Measurements from ENCODE around the gene THSD7A. TPM values are rescaled to one million over a fixed set of nuclear protein-coding genes. Genes with fewer than 3 reads are reported as not detected.

The THSD7A gene
- total RNA-seq, 1 donor from 2014 or later, result 1.0 TPM

DNA sequence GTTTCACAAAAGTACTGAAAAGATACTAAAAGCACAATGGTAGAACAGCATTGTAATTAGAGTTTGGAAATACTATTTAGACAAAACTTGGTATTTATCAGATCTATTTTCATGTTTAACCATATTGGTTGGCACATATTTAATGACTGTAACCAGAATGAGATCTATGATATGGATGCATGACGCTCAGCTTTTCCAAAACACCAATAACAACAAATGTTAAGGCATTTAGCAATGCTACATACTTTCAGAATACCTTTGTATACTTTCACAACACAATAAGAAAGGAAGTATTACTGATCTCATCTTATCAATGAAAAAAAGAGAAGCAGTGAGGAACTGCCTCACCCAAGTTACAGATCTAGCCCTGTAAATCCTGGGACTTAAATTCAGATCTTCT lies 74.8 kb downstream of the THSD7A start:
- intact Hi-C loops (cut with micrococcal nuclease), result no loop called here
- ATAC-seq, result no peak
- no peak for DNase-seq

DNA sequence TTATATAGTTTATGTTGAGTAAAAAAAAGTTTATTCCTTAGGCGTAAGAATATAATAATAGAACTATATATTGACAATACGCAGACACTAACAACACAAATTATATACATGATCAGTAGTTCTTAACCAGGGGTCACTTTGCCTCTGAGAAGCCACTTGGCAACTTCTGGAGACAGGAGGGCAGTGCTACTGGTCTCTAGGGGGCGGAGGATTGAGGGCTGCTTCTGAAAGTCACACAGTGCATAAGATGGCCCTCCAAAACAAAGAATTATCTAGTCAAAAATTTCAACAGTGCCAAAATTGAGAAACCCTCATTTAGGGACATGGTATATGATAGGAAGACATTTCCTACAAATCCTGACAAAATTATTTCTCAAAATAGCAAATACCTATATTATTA lies 77.1 kb downstream of the THSD7A start:
- intact Hi-C loops (cut with micrococcal nuclease), result no loop called here
- ATAC-seq, result no peak
- DNase-seq, result no peak

DNA sequence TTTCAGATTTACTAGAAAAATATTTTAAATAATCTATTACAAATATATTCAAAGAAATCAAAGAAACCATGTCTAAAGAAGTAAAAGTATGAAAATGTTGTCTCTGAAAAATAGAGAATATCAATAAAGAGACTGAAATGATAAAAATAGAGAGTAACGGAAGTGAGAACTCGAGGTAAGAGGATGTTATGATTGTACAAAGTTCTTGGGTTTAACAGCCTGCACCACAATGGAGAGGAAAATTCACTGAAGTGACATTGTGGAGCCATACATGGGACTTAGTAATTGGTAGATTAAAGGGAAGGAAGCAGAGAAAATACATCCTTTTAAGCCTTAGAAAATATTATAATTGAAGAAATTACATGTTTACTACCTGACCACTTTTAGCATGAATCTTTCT lies 77.9 kb downstream of the THSD7A start:
- DNase-seq (no peak), ATAC-seq (no peak)
- intact Hi-C loops (cut with micrococcal nuclease), result no loop called here

DNA sequence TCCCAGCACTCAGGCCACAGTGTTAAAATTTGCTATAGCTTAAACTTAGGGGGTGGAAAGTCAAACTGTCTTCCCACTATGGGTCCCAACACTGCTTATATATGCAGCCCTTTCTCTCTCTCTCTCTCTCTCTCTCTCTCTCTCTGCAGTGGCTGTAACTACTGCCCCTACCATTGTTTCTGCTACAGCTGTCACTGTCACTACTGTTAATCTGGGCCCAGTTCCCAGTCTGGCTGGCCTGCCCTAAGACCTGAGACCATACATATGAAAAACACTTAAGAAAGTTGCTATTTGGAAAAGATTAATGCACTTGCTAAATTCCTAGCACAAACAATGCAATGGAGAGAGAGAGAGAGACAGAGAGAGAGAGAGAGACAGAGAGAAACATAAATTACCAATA lies 78.6 kb downstream of the THSD7A start:
- ATAC-seq (no peak), DNase-seq (no peak)
- intact Hi-C loops (cut with micrococcal nuclease), result no loop called here

DNA sequence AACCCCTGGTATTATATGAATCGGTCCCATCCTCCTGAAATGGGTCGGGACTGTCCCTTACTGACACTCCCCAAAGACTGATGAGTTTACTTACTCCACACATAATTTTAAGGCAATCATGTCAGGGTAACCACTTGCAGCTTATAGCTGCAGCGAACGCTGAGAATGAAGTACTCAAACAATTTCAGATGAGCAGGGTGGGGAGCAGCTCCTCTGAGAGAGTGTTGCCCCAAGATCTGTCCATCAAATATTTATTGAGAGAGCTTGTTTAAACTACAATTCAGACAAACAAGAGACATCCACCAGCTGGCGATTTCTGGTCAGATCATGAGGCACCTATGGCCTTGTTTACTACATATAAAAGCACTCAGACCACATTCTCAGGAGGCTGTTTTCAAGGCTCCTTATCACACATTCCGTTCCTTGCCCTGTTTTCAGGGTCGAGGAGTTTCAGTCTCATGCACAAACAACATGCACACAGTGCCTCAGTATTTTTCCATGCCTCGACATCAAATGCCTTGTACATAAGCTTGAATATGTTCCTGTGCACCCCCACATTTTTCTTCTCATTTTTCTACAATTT lies 80.1 kb downstream of the THSD7A start:
- ATAC-seq, result no peak
- intact Hi-C loops (cut with micrococcal nuclease), result no loop called here
- DNase-seq, result no peak

DNA sequence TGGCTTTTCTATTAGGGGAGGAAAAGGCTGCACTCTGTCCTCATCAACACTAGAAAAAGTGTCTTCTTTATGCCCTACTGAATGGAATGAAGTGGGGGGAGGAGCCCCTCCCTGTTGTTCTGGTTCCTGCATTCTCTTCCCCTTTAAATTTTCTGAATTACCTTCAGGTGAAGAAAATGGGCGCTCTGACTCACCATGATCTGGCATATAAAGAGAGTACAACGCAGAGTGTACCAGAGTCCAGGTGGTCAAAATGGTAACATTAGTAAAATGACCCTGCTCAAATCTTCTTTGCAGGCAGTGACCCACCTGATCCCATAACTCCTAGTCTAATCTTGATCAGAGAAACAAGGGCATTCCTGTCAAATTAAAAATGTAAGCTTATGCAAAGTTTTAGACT lies 80.7 kb downstream of the THSD7A start:
- ATAC-seq, result no peak
- no peak for DNase-seq
- intact Hi-C loops (cut with micrococcal nuclease), result no loop called here

DNA sequence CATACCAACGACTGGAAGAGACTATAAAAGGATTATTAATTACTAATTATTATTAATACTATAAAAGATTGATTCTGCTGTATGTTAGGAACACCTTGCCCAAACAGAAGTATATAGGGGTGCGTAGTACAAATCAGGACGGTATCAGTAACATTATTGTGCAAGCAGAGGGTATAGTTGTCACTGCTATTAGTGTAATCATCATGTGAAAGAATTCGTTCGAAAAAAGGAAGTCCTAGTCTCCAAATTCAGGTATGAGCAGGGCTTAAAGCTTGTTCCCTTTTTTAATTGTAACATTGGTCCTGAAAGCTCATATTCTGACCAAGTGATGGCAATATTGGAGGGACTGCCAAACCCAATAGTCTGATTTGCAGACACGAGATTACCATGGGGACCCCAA lies 81.8 kb downstream of the THSD7A start:
- DNase-seq (no peak), ATAC-seq (no peak)
- intact Hi-C loops (cut with micrococcal nuclease), result no loop called here

DNA sequence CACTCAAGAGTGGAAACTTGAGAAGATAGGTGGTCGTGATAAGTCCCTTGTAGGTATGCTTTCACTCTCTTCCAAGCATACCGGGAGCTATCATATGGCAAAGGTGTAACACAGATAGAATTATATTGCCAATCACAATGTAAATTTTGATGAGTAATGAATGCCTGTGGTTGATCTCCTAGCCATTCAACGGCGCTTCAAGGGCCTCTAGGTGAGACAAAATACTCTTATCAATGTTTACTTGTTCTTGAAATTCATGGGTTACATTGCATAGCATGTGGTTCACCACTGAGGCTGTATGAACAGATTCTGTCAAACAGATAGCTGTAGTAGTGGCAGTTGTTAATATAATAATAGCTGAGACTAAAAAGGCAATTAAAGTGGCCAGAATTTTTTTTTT lies 82.4 kb downstream of the THSD7A start:
- DNase-seq (no peak), ATAC-seq (no peak)

DNA sequence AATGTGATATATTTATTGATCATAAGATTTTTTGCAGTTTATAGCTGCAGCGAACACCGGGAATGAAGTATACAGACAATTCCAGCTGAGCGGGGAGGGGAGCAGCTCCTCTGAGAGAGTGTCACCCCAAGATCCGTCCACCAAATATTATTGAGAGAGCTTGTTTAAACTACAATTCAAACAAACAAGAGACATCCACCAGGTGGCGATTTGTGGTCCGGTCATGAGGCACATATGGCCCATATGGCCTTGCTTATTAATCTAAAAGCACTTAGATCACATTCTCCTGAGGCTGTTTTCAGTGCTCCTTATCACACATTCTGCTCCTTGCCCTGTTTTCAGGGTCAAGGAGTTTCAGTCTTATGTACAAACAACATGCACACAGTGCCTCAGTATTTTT lies 83.1 kb downstream of the THSD7A start:
- ATAC-seq, result no peak
- intact Hi-C loops (cut with micrococcal nuclease), result no loop called here
- DNase-seq, result no peak

More for the DNA sequence above, 82.4 kb downstream of the THSD7A start:
- intact Hi-C loops (cut with micrococcal nuclease), result no loop called here

DNA sequence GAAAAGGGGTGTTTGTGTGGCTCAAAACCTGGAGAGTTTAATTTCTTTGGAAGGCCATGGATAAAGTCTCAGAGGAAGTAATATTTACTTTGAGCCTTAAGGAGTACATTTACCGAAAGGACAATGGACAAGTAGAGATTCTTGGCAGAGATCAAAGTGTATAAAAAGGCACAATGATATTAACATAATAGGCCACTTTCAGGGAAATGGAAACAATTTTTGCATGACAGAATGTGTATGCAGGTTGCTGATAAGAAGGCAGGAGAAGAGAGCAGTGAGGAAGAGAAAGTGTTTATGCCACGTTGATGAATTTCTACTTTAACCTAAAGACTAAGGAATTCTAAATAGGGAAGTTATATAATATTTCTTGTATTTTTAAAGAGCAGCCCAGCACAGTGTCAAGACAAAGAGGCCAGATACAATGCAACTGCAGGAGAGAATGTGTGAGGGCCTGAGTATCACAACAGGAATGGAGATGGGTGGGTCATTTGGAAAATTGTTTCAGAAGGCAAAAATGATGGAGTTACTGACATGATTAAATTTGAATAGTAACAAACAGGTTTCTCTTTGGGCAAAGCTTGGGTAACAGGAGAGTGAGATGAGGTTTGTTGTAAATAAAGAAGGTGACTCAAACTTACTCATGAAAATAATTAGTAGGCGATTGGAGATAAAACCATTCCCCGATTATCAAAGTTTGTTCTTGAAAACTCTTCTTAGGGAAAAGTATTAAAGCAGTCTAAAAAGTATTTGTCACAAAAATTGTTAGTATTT lies 84.1 kb downstream of the THSD7A start:
- ATAC-seq, result no peak
- no peak for DNase-seq
- intact Hi-C loops (cut with micrococcal nuclease), result no loop called here

DNA sequence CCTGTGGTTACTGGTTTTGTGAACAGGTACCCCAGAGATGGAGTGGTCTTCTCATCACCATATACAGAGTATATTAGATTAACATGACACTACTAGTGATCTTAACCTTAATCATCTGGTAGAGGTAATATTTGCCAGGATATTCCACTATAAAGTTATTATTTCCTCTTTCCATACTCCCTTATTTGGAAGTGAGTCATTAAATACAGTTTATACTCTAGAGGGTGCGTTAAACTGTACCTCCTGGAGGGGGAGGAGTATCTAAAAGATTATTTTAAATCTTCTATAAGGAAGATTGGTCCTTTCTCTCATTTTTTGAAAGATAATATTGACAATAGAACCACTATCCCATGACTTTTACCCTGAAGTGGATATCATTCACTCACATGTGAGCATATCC lies 85.4 kb downstream of the THSD7A start:
- intact Hi-C loops (cut with micrococcal nuclease), result no loop called here
- DNase-seq (no peak), ATAC-seq (no peak)

DNA sequence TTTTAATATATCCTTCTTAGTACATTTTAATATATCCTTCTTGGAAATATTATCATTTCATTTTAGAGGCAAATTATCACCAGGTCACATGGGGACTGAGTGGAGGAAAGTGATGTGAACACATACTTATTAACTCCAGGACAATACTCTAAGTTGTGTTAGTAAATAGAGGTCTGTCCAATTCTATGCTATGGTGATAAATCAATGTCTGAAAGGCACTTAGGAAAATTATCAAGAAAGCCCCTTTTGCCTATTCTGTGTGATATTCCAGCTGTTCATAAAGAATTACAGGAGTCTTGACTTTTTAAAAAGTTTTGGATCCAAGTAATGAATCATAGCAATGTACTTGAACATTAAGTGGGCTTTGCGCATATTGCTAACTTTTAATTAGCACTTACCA lies 88.5 kb downstream of the THSD7A start:
- no peak for DNase-seq
- intact Hi-C loops (cut with micrococcal nuclease), result no loop called here
- ATAC-seq, result no peak

DNA sequence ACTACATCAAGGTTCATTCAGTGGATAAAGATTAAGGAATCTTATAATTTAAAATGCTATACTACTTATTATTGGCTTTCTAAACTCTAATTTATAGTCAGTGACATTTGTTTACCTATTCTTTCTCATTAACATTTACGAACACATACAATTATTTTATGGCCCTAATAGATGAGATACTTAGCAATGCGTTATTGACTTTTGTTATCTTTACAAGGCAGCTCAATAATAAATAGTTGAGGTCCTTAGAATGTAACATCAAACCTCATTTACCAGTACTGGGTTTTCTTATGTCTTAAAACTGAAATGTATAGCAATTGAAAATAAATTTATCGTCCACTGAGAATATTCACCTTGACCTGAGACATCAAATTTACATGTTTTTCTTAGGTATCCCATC lies 89.0 kb downstream of the THSD7A start:
- ATAC-seq (no peak), DNase-seq (no peak)
- intact Hi-C loops (cut with micrococcal nuclease), result no loop called here

DNA sequence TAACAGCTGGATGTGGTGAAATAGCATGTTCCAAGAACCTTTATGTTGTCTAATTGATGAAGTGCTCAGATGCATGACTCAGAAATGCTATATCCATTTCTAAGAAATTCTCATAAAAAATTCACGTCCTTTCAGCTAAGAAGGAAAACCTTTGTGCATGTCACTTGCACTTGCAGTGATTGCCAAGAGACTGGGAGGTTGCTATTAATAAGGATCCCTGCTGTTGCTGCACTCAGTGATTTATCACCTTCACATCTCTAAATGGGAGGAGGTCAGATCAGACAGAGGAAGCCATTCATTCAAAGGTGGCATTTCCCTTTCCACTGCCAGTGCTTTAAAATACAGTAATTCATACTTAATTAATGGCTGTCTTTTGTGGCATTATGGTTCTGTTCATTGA lies 89.5 kb downstream of the THSD7A start:
- DNase-seq (no peak), ATAC-seq (no peak)
- intact Hi-C loops (cut with micrococcal nuclease), result no loop called here

DNA sequence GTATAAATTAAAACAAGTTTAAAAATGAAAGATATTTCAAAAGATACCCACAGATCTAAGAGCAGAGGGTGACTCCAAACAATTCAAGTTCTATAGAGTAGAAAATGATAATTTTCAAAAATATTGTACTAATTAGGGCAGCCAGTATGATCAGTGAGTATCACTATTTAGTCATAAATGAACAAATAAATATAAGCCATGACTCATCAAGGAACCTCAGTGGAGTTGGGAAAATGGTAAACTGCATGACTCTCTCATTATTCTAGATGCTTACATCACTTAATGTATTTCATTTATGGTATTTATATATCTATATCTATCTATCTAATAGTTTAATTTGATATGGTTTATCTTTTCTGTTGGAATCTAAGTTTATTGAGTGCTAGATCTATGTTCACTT lies 94.3 kb downstream of the THSD7A start:
- DNase-seq, result no peak
- intact Hi-C loops (cut with micrococcal nuclease), result no loop called here
- no peak for ATAC-seq

DNA sequence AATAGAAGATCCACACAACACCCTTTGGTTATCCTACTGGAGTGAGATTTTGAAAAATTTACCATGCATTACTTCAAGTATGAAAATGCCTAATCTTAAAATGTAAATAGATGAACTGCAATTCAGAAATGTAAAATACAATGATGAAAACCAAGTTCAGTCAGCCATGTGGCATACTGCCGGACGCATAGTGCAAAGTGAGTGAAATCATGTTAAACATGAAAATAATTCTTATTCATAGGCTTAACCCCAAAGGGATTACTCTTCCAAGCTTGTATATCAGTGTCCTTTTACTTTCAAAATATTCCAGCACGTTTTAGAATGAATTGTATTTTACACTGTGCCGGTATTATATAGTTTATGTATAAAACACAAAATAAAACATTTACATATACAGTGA lies 99.8 kb downstream of the THSD7A start:
- DNase-seq (no peak), ATAC-seq (no peak)
- intact Hi-C loops (cut with micrococcal nuclease), result no loop called here

DNA sequence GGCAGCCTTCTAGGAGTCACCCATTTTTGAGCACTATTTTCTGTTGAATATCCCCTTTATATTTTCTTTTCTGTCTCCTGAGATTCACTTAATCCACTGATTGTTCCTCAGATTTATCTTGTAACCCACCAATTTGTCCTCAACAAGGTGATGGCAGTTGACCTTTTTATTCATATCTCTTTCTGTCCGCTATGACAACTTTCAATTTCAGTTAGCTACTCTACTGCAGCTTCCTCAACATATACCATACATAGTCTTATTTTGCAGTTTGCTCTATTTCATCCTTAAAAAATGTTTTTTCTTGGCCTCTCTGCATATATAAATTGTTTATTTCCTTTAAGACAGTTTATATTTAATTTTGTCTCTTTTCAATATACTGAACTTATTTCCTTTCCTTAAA lies 101.3 kb downstream of the THSD7A start:
- intact Hi-C loops (cut with micrococcal nuclease), result no loop called here
- DNase-seq (no peak), ATAC-seq (no peak)

DNA sequence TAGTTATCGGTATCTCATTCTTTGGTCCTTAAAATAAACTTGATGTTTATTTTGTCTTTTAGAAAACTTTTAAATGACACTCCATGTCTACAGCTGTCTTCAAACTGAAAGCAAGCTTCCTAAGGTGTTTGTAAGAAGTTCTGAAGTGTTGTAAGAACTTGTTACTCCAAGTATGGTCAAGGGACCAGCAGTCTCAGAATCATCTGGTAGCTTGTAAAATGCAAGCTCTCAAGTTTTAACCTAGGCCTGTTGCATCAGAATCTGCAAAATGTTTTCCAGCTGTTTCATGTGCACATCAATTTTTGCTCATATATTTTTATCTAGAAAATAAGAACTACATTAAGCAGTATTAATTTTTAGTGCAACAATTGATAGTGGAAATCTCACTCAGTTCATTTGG lies 104.1 kb downstream of the THSD7A start:
- DNase-seq (no peak), ATAC-seq (no peak)
- intact Hi-C loops (cut with micrococcal nuclease), result no loop called here

DNA sequence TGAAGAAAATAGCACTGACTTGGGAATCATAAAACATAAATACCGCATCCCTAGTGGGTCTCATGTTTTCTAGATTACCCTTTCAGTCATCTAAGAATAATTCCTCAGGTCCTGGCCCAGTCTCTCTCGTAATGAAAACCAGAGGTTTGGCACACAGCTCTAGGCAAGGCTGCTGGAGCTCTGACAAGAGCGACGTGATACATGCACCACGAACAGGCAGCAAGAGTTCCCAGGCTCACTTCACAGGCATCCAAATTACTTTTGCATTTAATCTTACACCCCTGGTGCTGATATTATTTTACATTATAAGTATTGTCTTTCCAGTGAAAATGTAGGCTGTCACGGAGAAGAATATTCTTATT lies 105.2 kb downstream of the THSD7A start:
- peak; percentile 73 for ATAC-seq
- peak; percentile 44 for DNase-seq
- intact Hi-C loops (cut with micrococcal nuclease), result no loop called here

DNA sequence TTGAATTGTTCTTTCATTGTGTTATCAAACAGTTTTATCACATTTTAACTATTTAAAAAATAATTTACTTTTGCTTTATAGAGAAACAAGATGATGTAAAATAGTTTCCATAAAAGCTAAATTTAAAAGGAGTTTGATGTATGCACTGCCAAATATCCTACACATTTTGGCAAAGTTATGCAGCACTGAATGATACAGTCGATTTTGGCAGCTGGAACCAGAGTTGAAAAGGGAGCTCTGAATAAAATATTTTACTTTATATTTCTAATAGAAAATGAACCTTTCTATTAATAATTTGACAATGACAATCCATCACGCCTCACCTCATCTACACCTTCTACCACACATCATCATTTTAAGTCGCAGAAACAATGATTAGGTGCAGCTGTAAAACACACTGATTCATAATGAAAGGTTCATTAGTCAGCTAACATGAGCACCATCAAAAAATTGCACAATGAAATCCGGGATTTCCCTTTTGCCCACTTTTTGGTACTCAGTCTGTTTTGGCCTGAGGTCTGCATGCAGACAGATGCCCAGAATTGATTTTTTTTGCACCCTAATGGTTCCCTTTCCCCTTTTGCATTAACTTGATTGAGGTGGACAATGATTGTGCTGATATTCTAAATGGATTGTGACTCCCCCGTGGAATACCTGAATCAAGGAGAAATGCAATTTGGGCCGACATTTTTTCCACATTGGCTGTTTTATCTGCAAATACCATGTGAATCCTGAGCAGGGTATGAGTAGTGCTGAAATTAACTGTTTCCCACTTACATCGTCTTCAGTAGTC lies 105.8 kb downstream of the THSD7A start:
- no peak for ATAC-seq
- intact Hi-C loops (cut with micrococcal nuclease), result no loop called here
- no peak for DNase-seq

DNA sequence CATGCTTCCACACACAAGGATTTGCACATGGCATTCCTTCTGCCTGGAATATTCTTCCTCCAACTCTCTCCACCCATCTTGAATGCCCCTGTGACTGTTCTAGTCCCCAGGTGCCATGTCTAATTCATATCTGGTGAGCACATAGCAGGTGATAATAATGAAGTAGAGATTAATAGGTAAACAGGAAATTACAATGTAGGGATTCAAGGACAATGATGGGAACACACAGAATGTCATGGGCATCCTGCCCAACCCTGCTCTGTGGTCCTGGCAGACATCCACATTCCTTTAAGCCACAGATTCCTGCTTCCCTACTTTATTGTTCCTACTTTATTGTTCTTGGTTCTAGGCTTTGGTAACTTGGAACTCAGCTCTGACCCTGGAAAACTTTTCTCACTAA lies 115.8 kb downstream of the THSD7A start:
- ATAC-seq (no peak), DNase-seq (peak; percentile 19)
- intact Hi-C loops (cut with micrococcal nuclease), result no loop called here

Data from left ventricle myocardium superior (tissue), 1 donor.